ENCODE results near the gene GPC2.

The GPC2 gene

DNA sequence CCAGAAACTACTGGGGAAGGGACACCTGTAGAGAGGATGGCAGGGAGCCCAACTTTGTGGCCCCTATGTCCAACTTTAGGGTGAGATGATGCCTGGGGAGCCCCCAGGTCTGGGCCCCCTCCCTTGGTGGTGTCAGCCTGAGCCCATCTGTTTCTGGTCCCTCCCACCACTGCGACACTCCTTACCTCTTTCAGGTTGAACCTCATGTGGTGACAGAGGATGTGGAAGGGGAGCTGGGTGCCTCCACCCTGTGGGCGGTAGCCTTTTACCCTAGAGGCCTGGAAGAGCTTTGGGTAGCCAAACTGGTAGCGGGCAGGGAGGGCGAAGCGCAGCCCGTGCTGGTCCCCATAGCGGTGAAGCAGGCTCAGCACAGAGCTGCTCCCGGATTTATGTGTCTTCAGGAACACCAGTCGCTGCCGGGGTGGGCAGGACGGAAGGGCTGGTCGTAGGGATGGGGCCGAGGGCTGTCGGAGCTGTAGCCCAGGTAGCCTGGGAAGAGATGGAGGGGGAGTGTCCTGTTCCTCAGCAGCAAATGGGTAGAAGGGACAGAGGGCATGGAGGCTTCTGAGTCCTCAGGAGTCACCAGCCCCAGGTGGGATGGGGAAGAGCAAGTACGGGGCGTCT is 10.8 kb downstream of the GPC2 start:
- Mint-ChIP-seq H3K4me1 (peaks cover 40% of the 10 kb centered on the region), H3K27me3 (ENCODE audit: low read depth, poor library complexity) (peaks cover 60% of the 10 kb centered on the region), H3K27ac (no peak overlapping the region), H3K9me3 (no peaks in the 10 kb centered on the region), H3K4me3 (peak overlapping the region; percentile 26), H3K36me3 (ENCODE audit: low read depth) (peaks cover 7% of the 10 kb centered on the region)
- TF ChIP-seq, protein P1, sequence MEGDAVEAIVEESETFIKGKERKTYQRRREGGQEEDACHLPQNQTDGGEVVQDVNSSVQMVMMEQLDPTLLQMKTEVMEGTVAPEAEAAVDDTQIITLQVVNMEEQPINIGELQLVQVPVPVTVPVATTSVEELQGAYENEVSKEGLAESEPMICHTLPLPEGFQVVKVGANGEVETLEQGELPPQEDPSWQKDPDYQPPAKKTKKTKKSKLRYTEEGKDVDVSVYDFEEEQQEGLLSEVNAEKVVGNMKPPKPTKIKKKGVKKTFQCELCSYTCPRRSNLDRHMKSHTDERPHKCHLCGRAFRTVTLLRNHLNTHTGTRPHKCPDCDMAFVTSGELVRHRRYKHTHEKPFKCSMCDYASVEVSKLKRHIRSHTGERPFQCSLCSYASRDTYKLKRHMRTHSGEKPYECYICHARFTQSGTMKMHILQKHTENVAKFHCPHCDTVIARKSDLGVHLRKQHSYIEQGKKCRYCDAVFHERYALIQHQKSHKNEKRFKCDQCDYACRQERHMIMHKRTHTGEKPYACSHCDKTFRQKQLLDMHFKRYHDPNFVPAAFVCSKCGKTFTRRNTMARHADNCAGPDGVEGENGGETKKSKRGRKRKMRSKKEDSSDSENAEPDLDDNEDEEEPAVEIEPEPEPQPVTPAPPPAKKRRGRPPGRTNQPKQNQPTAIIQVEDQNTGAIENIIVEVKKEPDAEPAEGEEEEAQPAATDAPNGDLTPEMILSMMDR (IDR thresholded peaks at IDR 0.05) = no peak
- no peak for DNase-seq

DNA sequence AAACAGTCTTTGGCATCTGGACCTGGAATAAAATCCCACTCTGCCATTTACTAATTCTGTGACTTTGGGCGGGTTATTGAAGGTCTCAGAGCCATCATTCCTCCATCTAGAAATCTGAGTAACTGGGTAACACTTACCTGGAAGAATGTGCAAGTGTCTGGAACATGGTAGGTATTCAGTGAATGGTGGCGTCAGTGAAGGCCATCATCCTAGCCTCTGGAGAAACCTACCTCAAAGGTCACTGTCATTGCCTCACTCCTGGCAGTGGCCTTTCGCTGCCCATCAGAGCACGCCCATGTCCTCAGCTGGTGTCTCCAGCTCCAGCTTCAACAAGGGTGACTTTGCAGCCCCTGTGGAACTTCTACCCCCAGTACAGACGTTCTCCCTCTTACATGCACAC is 13.3 kb downstream of the GPC2 start:
- Mint-ChIP-seq H3K36me3 (ENCODE audit: low read depth) (no peaks in the 10 kb centered on the region), H3K4me3 (no peak overlapping the region), H3K4me1 (peaks cover 38% of the 10 kb centered on the region), H3K27me3 (ENCODE audit: low read depth, poor library complexity) (peaks cover 45% of the 10 kb centered on the region), H3K9me3 (no peaks in the 10 kb centered on the region), H3K27ac (no peak overlapping the region)
- no peak for DNase-seq
- TF ChIP-seq, protein P1 (IDR thresholded peaks at IDR 0.05) = no peak

DNA sequence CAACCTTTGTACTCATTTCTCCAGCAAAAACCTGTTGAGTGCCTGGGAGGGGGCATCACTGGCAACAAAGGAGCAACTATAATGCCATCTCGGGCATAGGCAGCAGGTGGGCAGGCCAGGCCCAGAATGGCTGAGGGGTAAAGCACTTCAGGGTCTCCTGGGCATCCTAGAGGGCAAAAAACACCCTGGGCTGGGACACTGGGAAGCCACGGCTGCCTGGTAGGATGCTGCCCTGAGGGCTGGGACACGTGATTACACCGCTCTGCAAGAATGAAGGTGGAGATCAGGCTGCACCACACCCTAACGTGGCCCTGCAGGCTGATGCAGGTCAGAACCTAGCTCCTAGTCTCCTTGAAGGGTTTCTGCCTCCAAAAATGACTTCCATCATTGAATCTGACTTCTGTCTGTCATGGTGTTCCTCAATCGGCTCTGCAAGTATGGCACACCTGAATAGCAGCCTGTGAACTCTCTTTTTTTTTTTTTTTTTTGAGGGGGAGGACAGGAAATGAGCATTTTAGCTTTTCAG is 14.1 kb downstream of the GPC2 start:
- Mint-ChIP-seq H3K9me3 (no peaks in the 10 kb centered on the region), H3K4me3 (no peak overlapping the region), H3K36me3 (ENCODE audit: low read depth) (no peaks in the 10 kb centered on the region), H3K27ac (no peak overlapping the region), H3K4me1 (peaks cover 30% of the 10 kb centered on the region), H3K27me3 (ENCODE audit: low read depth, poor library complexity) (peaks cover 40% of the 10 kb centered on the region)
- TF ChIP-seq, protein P1 (IDR thresholded peaks at IDR 0.05) = no peak
- no peak for DNase-seq

DNA sequence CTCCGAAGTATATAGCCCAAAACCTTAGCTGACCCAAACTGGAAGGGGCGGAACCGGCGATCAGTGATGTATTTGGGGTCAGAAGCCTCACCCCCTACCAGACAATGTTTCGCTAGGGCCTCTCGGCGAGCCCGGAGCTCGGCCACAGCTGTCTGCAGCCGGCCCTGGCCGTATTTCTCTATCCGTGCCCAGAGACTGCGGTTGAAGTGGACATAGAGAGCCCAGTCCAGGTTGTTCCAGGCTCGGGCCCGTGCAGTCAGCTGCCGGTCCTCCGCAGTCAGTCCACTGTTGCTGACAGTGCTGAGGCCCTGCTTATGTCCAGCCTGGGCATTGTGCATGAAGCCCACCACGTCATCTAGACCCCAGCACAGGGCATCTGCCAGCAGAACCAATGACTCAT is 17.1 kb downstream of the GPC2 start:
- Mint-ChIP-seq H3K36me3 (ENCODE audit: low read depth) (peaks cover 12% of the 10 kb centered on the region), H3K4me3 (peak overlapping the region; percentile 80), H3K9me3 (no peaks in the 10 kb centered on the region), H3K27ac (peak overlapping the region; percentile 91), H3K4me1 (peaks cover 32% of the 10 kb centered on the region), H3K27me3 (ENCODE audit: low read depth, poor library complexity) (peaks cover 15% of the 10 kb centered on the region)
- no peak for DNase-seq
- TF ChIP-seq, protein P1 (IDR thresholded peaks at IDR 0.05) = no peak

DNA sequence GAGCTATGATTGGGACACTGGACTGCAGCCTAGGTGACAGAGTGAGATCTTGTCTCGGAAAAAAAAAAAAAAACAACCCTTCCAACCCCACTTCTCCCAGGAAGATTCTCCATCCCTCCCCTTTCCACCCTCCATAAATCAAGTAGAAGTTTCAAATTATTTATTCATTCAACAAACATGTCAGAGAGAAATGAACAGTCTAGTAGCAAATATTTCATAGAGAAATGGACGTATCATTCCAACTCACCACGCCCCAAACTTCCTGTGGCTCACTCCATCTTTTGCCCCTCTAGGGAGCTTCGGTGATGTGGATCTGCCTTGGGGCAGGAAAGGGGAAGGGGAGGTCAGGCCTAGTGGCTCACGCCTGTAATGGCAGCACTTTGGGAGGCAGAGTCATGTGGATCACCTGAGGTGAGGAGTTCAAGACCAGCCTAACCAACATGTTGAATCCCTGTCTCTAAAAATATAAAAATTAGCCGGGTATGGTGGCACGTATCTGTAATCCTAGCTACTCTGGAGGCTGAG is 18.0 kb downstream of the GPC2 start:
- Mint-ChIP-seq H3K9me3 (no peaks in the 10 kb centered on the region), H3K4me1 (peaks cover 35% of the 10 kb centered on the region), H3K27ac (no peak overlapping the region), H3K27me3 (ENCODE audit: low read depth, poor library complexity) (peaks cover 14% of the 10 kb centered on the region), H3K36me3 (ENCODE audit: low read depth) (peaks cover 12% of the 10 kb centered on the region), H3K4me3 (peak overlapping the region; percentile 80)
- no peak for DNase-seq
- TF ChIP-seq, protein P1 (IDR thresholded peaks at IDR 0.05) = no peak

Measured in nephron progenitor cell (in vitro differentiated cells).